Measurements from ENCODE around the gene SMG5. TPM values are rescaled to one million over a fixed set of nuclear protein-coding genes. Genes with fewer than 3 reads are reported as not detected.

SMG5 gene
- polyA plus RNA-seq, 1 donor (not counting 4 experiments of a cell fraction or from before 2014, with no cell fraction given): 22.4 TPM

- Histone ChIP-seq H3K4me2 (ENCODE audit: control insufficient read depth, extremely low read depth, insufficient read depth, low read depth, low read length) (no peak overlapping the region), H3K9ac (ENCODE audit: control insufficient read depth, extremely low read depth, insufficient read depth, low read length) (no peak overlapping the region), H3K36me3 (ENCODE audit: control insufficient read depth in 2 of 2, extremely low read depth in 1 of 2, insufficient read depth in 2 of 2, low read length in 2 of 2) (peaks cover 29% of the 10 kb centered on the region in 2 experiments), H3K9me1 (ENCODE audit: control insufficient read depth, extremely low read depth, insufficient read depth, low read length) (peaks cover 2% of the 10 kb centered on the region), H3K79me2 (ENCODE audit: control insufficient read depth, insufficient read depth, low read length) (no peaks in the 10 kb centered on the region), H3K27ac (ENCODE audit: control insufficient read depth, insufficient read depth, low read length) (no peak overlapping the region), H4K20me1 (ENCODE audit: control insufficient read depth, extremely low read depth, insufficient read depth, low read length) (no peaks in the 10 kb centered on the region), H3K4me3 (ENCODE audit: control insufficient read depth in 2 of 3, extremely low read depth in 1 of 3, insufficient read depth in 2 of 3, low read depth in 1 of 3, low read length in 3 of 3) (no peak overlapping the region), H3K27me3 (ENCODE audit: control insufficient read depth, extremely low read depth, insufficient read depth, low read length) (no peaks in the 10 kb centered on the region), H3K4me1 (ENCODE audit: control insufficient read depth, extremely low read depth, insufficient read depth, low read length) (peaks cover 3% of the 10 kb centered on the region), H2AFZ (ENCODE audit: control insufficient read depth, low read length) (no peak overlapping the region), H3K9me3 (ENCODE audit: control insufficient read depth, low read depth, low read length) (no peaks in the 10 kb centered on the region)
- FAIRE-seq (no peak), DNase-seq (ENCODE audit: low read depth, low spot score) (no peak)
- dilution Hi-C loops (cut with MboI; ENCODE audit: extremely low pct_ligation_motif_present, low sequenced_read_pairs): no loop called here
- TF ChIP-seq CTCF (optimal IDR thresholded peaks at IDR 0.05 in 1 of 3, IDR thresholded peaks at IDR 0.05 in 1 of 3, conservative IDR thresholded peaks at IDR 0.05 in 1 of 3; ENCODE audit: extremely low read depth in 1 of 3, insufficient read depth in 2 of 3, low read length in 3 of 3): no peak
- no peak for TF ChIP-seq EZH2 (IDR thresholded peaks at IDR 0.05; ENCODE audit: low read length)
Observed at GRCh38 chr1:156308078-156308477, 25.5 kb upstream of the SMG5 start.

DNA sequence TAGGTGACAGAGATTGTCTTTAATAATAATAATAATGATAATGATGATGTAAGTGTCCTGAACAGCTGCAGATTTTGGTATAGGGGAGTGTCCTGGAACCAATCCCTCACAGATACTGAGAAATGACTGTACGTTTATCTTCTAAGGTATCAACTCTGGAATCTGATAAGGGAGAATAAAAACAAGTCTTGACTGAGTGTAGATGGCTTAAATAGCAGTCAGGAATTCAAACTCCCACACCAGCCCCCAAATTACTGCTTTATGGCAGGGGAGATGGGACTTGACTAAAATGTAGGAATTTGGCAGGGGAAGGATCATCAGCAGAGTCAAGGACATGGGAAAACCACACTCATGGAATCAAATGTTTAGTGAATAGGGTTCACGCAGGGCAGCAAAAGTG is 22.6 kb upstream of the SMG5 start:
- H3K27ac ChIP-seq (ENCODE audit: control insufficient read depth, insufficient read depth, low read length): no peak overlapping the region
- no peak overlapping the region for H3K9ac ChIP-seq (ENCODE audit: control insufficient read depth, extremely low read depth, insufficient read depth, low read length)
- H3K36me3 ChIP-seq (ENCODE audit: control insufficient read depth in 2 of 2, extremely low read depth in 1 of 2, insufficient read depth in 2 of 2, low read length in 2 of 2): peaks cover 12% of the 10 kb centered on the region in 2 experiments
- dilution Hi-C loops (cut with MboI; ENCODE audit: extremely low pct_ligation_motif_present, low sequenced_read_pairs): no loop called here
- TF ChIP-seq EZH2 (IDR thresholded peaks at IDR 0.05; ENCODE audit: low read length) (no peak), CTCF (optimal IDR thresholded peaks at IDR 0.05 in 1 of 3, IDR thresholded peaks at IDR 0.05 in 1 of 3, conservative IDR thresholded peaks at IDR 0.05 in 1 of 3; ENCODE audit: extremely low read depth in 1 of 3, insufficient read depth in 2 of 3, low read length in 3 of 3) (no peak)
- no peaks in the 10 kb centered on the region for H3K27me3 ChIP-seq (ENCODE audit: control insufficient read depth, extremely low read depth, insufficient read depth, low read length)
- H4K20me1 ChIP-seq (ENCODE audit: control insufficient read depth, extremely low read depth, insufficient read depth, low read length): no peaks in the 10 kb centered on the region
- no peaks in the 10 kb centered on the region for H3K79me2 ChIP-seq (ENCODE audit: control insufficient read depth, insufficient read depth, low read length)
- H3K4me1 ChIP-seq (ENCODE audit: control insufficient read depth, extremely low read depth, insufficient read depth, low read length): peaks cover 9% of the 10 kb centered on the region
- no peaks in the 10 kb centered on the region for H3K9me1 ChIP-seq (ENCODE audit: control insufficient read depth, extremely low read depth, insufficient read depth, low read length)
- no peaks in the 10 kb centered on the region for H3K9me3 ChIP-seq (ENCODE audit: control insufficient read depth, low read depth, low read length)
- no peak overlapping the region for H3K4me2 ChIP-seq (ENCODE audit: control insufficient read depth, extremely low read depth, insufficient read depth, low read depth, low read length)
- H2AFZ ChIP-seq (ENCODE audit: control insufficient read depth, low read length): no peak overlapping the region
- H3K4me3 ChIP-seq (ENCODE audit: control insufficient read depth in 2 of 3, extremely low read depth in 1 of 3, insufficient read depth in 2 of 3, low read depth in 1 of 3, low read length in 3 of 3): no peak overlapping the region
- FAIRE-seq (no peak), DNase-seq (ENCODE audit: low read depth, low spot score) (no peak)
